Nasal cavity respiratory epithelium epithelial cell of viscerocranial mucosa (primary cell): ENCODE results near the gene ZMYM4. TPM values are rescaled to one million over a fixed set of nuclear protein-coding genes. Genes with fewer than 3 reads are reported as not detected.

Source experiments
- total RNA-seq: library from RNA; depleted of rRNA; stranded (reverse); fragments of >200 nt; gene quantifications from 2 replicates; pipeline ENCODE4 v1.2.3, GENCODE V29; 2014

Gene ZMYM4
- 24.6 and 38.4 TPM in 2 replicates for total RNA-seq

GRCh38 chr1:35268282-35269200 lies at the start of gene ZMYM4:
TSS of gene ZMYM4 (plus strand) at chr1:35268709. CDS start at chr1:35269047, 338 bp downstream.

Other genes with a start within 250 kb of the ZMYM4 start
- 17.8 and 21.4 TPM in 2 replicates for gene ZMYM6, start 236.8 kb upstream of the ZMYM4 start, total RNA-seq
- 32.5 and 34.9 TPM in 2 replicates for gene ZMYM1, start 189.3 kb upstream of the ZMYM4 start, total RNA-seq
- gene SFPQ, start 75.6 kb upstream of the ZMYM4 start, total RNA-seq: 140 and 236 TPM in 2 replicates